DMS53 treated with DMSO at 0.1 percent for 48 hours (cell line): ENCODE results near the gene ITPR1.

Experiments used
- DNase-seq: peaks from one replicate; lab custom pipeline; 2025; ENCODE audit not compliant: unreplicated experiment; lab: John Stamatoyannopoulos, UW

The ITPR1 gene

GRCh38 chr3:4633078-4634004 lies 140.2 kb downstream of the ITPR1 start:
- no peak for DNase-seq

GRCh38 chr3:4634894-4635293 lies 141.7 kb downstream of the ITPR1 start:
- DNase-seq: no peak

GRCh38 chr3:4637265-4637664 lies 144.1 kb downstream of the ITPR1 start:
- DNase-seq: no peak

GRCh38 chr3:4641863-4642563 lies 148.9 kb downstream of the ITPR1 start:
- no peak for DNase-seq

GRCh38 chr3:4642611-4643010 lies 149.5 kb downstream of the ITPR1 start:
- DNase-seq: no peak

- DNase-seq: no peak
These were observed 150.9 kb downstream of the ITPR1 start for GRCh38 chr3:4643904-4644547.

GRCh38 chr3:4644951-4645350 lies 151.8 kb downstream of the ITPR1 start:
- no peak for DNase-seq

- no peak for DNase-seq
These were observed 152.3 kb downstream of the ITPR1 start for GRCh38 chr3:4645468-4645867.

GRCh38 chr3:4647411-4647810 lies 154.3 kb downstream of the ITPR1 start:
- no peak for DNase-seq

- no peak for DNase-seq
These were observed 162.2 kb downstream of the ITPR1 start for GRCh38 chr3:4655145-4656045.

GRCh38 chr3:4656059-4656458 lies 162.9 kb downstream of the ITPR1 start:
- DNase-seq: no peak

GRCh38 chr3:4656626-4657328 lies 163.6 kb downstream of the ITPR1 start:
- no peak for DNase-seq

GRCh38 chr3:4660936-4661335 lies 167.8 kb downstream of the ITPR1 start:
- no peak for DNase-seq

GRCh38 chr3:4664412-4664811 lies 171.3 kb downstream of the ITPR1 start:
- no peak for DNase-seq

GRCh38 chr3:4665197-4665596 lies 172.0 kb downstream of the ITPR1 start:
- DNase-seq: no peak

- no peak for DNase-seq
These were observed 172.9 kb downstream of the ITPR1 start for GRCh38 chr3:4666071-4666470.

GRCh38 chr3:4670352-4670751 lies 177.2 kb downstream of the ITPR1 start:
- DNase-seq: no peak

GRCh38 chr3:4672725-4673275 lies 179.7 kb downstream of the ITPR1 start:
- DNase-seq: no peak

GRCh38 chr3:4674216-4674615 lies 181.1 kb downstream of the ITPR1 start:
- DNase-seq: no peak

GRCh38 chr3:4675704-4676103 lies 182.6 kb downstream of the ITPR1 start:
- no peak for DNase-seq
